Prostate gland (tissue), 2 donors: Measurements from ENCODE around the gene ZNF578. TPM values are rescaled to one million over a fixed set of nuclear protein-coding genes. Genes with fewer than 3 reads are reported as not detected.

Experiments
- DNase-seq: peaks from one replicate; pipeline ENCODE4 v3.0.0-alpha.2; 2019; ENCODE audit warnings: low spot score
- H3K27ac ChIP-seq, 2 donors: fragments of 200-600 bp; sonication (generic); 2 replicates each; pipeline ENCODE4 v1.5.1; 2017 to 2019
- H3K27me3 ChIP-seq: fragments of 200-600 bp; sonication (generic); replicated peaks from 2 replicates; pipeline ENCODE4 v1.5.1; 2019; ENCODE audit not compliant: insufficient read depth
- H3K36me3 ChIP-seq, 2 donors: fragments of 200-600 bp; sonication (generic); 1 replicate in 1 of 2; 2 replicates in 1 of 2; pipeline versions ENCODE4 v1.5.1 to v1.8.1; 2017 to 2019
- H3K4me1 ChIP-seq: fragments of 200-600 bp; sonication (generic); replicated peaks from 2 replicates; pipeline ENCODE4 v1.5.1; 2019
- H3K4me3 ChIP-seq, 2 donors: fragments of 200-600 bp; sonication (generic); 2 replicates each; pipeline ENCODE4 v1.5.1; 2017 to 2019
- H3K9me3 ChIP-seq: fragments of 200-600 bp; sonication (generic); 2 replicates; pipeline ENCODE4 v1.5.1; 2017
- CTCF ChIP-seq, 4 experiments: fragments of 200-600 bp in 2 of 4; fragments of 450-650 bp in 2 of 4; sonication (generic) in 2 of 4; IDR thresholded peaks; 1 replicate in 3 of 4; 2 replicates in 1 of 4; pipeline ENCODE4 v1.5.1; 2016 to 2019; ENCODE audit warnings: antibody characterized with exemption in 4 of 4, mild to moderate bottlenecking in 2 of 4, moderate library complexity in 2 of 4
- POLR2A ChIP-seq: fragments of 450-650 bp; IDR thresholded peaks from one replicate; pipeline ENCODE4 v1.6.1; 2016; ENCODE audit warnings: antibody characterized with exemption, mild to moderate bottlenecking
- POLR2AphosphoS5 ChIP-seq: sonication (generic); formaldehyde crosslinking; IDR thresholded peaks from one replicate; pipeline ENCODE4 v1.6.1; 2017; ENCODE audit warnings: antibody characterized with exemption
- WGBS: methylation state at CpG from one replicate; pipeline ENCODE4 v1.1.5; 2018; 5-methylcytosine and 5-hydroxymethylcytosine counted together
- intact Hi-C: fragments of 100-400 bp; cut with DNase I; formaldehyde crosslinking; loops from one replicate; pipeline ENCODE4 v1.14.2; 2022
- total RNA-seq, 2 donors: library from RNA; depleted of rRNA; stranded (reverse); fragments of >200 nt; gene quantifications; one replicate each; pipeline ENCODE4 v1.1.0, GENCODE V29; 2016

Gene ZNF578
- total RNA-seq = 10 to 100 TPM in 1 of 2 donors, under 1 TPM in 1; 0.68 to 10.2 TPM

- Histone ChIP-seq H3K9me3 (no peaks in the 10 kb centered on the region), H3K4me3 (peak within 1 kb of the TSS; percentile 35 to 38), H3K36me3 (peaks cover 8 to 12% of the 10 kb centered on the region in 2 donors), H3K4me1 (no peaks in the 10 kb centered on the region), H3K27me3 (no peaks in the 10 kb centered on the region), H3K27ac (no peak within 1 kb of the TSS)
- DNase-seq = peak; percentile 23
- intact Hi-C loops = no loop called here
- 1% methylated on average over 47 of the region's 48 CpGs for WGBS
- TF ChIP-seq POLR2AphosphoS5 = peak; percentile 39
- no peak for TF ChIP-seq CTCF (IDR thresholded peaks at IDR 0.05)
- TF ChIP-seq POLR2A = no peak
These were observed at the start of gene ZNF578 for GRCh38 chr19:52453324-52454094. Gene ZNF578, plus strand, starts transcription at chr19:52453553. Its CDS starts 48,293 bp downstream, at chr19:52501846.

GRCh38 chr19:52410276-52410675, 43.1 kb upstream of the ZNF578 start:
- Histone ChIP-seq H3K9me3 (no peaks in the 10 kb centered on the region), H3K4me3 (no peak overlapping the region), H3K27me3 (no peaks in the 10 kb centered on the region), H3K4me1 (no peaks in the 10 kb centered on the region), H3K27ac (no peak overlapping the region), H3K36me3 (peaks cover 3 to 59% of the 10 kb centered on the region in 2 donors)
- 95% methylated on average over 6 of the region's 6 CpGs for WGBS
- intact Hi-C loops = no loop called here
- TF ChIP-seq POLR2A (no peak), CTCF (IDR thresholded peaks at IDR 0.05) (no peak), POLR2AphosphoS5 (no peak)
- DNase-seq = no peak

GRCh38 chr19:52415711-52416110, 37.6 kb upstream of the ZNF578 start:
- Histone ChIP-seq H3K27ac (no peak overlapping the region), H3K9me3 (no peaks in the 10 kb centered on the region), H3K4me1 (no peaks in the 10 kb centered on the region), H3K27me3 (no peaks in the 10 kb centered on the region), H3K36me3 (peaks cover 0 to 7% of the 10 kb centered on the region in 2 donors), H3K4me3 (no peak overlapping the region)
- intact Hi-C loops = no loop called here
- TF ChIP-seq POLR2AphosphoS5 (no peak), CTCF (IDR thresholded peaks at IDR 0.05) (no peak), POLR2A (no peak)
- no peak for DNase-seq
- 97% methylated on average over 5 of the region's 5 CpGs for WGBS

GRCh38 chr19:52428937-52429336, 24.4 kb upstream of the ZNF578 start, which contains the start of gene ZNF534:
Gene ZNF534, plus strand, starts transcription at chr19:52429148. Its CDS starts 2,327 bp downstream, at chr19:52431475.
- Histone ChIP-seq H3K36me3 (no peaks in the 10 kb centered on the region), H3K27ac (no peak within 1 kb of the TSS), H3K9me3 (no peaks in the 10 kb centered on the region), H3K27me3 (no peaks in the 10 kb centered on the region), H3K4me1 (no peaks in the 10 kb centered on the region), H3K4me3 (no peak within 1 kb of the TSS)
- intact Hi-C loops = no loop called here
- TF ChIP-seq POLR2A (no peak), CTCF (IDR thresholded peaks at IDR 0.05) (no peak), POLR2AphosphoS5 (no peak)
- WGBS = 57% methylated on average over 27 of the region's 27 CpGs
- no peak for DNase-seq

DNA sequence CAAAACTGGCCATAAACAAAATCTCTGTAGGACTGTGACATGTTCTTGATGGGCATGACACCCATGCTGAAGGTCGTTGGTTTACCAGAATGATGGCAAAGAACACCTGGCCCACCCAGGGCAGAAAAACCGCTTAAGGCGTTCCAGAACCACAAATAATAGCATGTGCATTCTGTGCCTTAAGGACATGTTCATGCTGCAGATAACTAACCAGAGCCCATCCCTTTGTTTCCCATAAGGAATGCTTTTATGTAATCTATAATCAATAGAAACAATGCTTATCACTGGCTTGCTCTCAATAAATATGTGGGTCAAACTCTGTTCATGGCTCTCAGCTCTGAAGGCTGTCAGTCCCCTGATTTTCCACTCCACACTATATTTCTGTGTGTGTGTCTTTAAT, 11.2 kb upstream of the ZNF578 start:
- no peak overlapping the region for H3K27ac ChIP-seq
- H3K4me1 ChIP-seq = no peaks in the 10 kb centered on the region
- intact Hi-C loops = no loop called here
- TF ChIP-seq POLR2A (no peak), POLR2AphosphoS5 (no peak), CTCF (IDR thresholded peaks at IDR 0.05) (no peak)
- WGBS = 91% methylated on average over 3 of the region's 3 CpGs
- H3K4me3 ChIP-seq = no peak overlapping the region
- DNase-seq = no peak
- no peaks in the 10 kb centered on the region for H3K27me3 ChIP-seq
- H3K9me3 ChIP-seq = no peaks in the 10 kb centered on the region
- H3K36me3 ChIP-seq = no peaks in the 10 kb centered on the region
